SK-N-SH treated with all-trans-retinoic acid at 6 μM for 48 hours (cell line): ENCODE data around the gene ORAI3.

Experiments used
- ARNTL ChIP-seq: fragments of 450-650 bp; formaldehyde crosslinking; IDR thresholded peaks from 2 replicates; pipeline ENCODE4 v1.5.0; 2020; ENCODE audit warnings: low read depth, mild to moderate bottlenecking, moderate library complexity, borderline replicate concordance
- BACH2 ChIP-seq: fragments of 250-450 bp; sonication (Bioruptor Pico); IDR thresholded peaks from 2 replicates; pipeline ENCODE4 v1.9.0; 2021; ENCODE audit warnings: mild to moderate bottlenecking, borderline replicate concordance
- CSDC2 ChIP-seq: fragments of 250-450 bp; sonication (Bioruptor Pico); IDR thresholded peaks from 2 replicates; pipeline ENCODE4 v1.5.0; 2020; ENCODE audit warnings: mild to moderate bottlenecking, moderate library complexity
- OSR1 ChIP-seq: fragments of 250-450 bp; sonication (Bioruptor Pico); IDR thresholded peaks from 2 replicates; pipeline ENCODE4 v1.8.0; 2022; ENCODE audit warnings: moderate library complexity, mild to moderate bottlenecking, inconsistent platforms
- RARB ChIP-seq: fragments of 250-450 bp; sonication (Bioruptor Pico); IDR thresholded peaks from 2 replicates; pipeline ENCODE4 v1.8.0; 2021; ENCODE audit warnings: mild to moderate bottlenecking, moderate library complexity
- TCF4 ChIP-seq: fragments of 250-450 bp; sonication (Bioruptor Pico); IDR thresholded peaks from 2 replicates; pipeline ENCODE4 v1.8.0; 2021; ENCODE audit warnings: mild to moderate bottlenecking, moderate library complexity, borderline replicate concordance
- ZFP30 ChIP-seq: fragments of 450-650 bp; formaldehyde crosslinking; IDR thresholded peaks from 2 replicates; pipeline ENCODE4 v1.5.0; 2022; ENCODE audit warnings: mild to moderate bottlenecking, moderate library complexity
- ZNF565 ChIP-seq: fragments of 450-650 bp; formaldehyde crosslinking; conservative IDR thresholded peaks from 2 replicates; pipeline ENCODE4 v1.5.0; 2020; ENCODE audit warnings: low read depth, mild to moderate bottlenecking, moderate library complexity
- ZNF8 ChIP-seq: fragments of 450-650 bp; formaldehyde crosslinking; IDR thresholded peaks from 2 replicates; pipeline ENCODE4 v1.5.0; 2020; ENCODE audit warnings: mild to moderate bottlenecking, moderate library complexity
- TF ChIP-seq, protein P1 (sequence below): fragments of 250-450 bp; sonication (Bioruptor Pico); IDR thresholded peaks from 2 replicates; pipeline ENCODE4 v1.5.0; 2020; ENCODE audit warnings: mild to moderate bottlenecking, moderate library complexity

DNA sequence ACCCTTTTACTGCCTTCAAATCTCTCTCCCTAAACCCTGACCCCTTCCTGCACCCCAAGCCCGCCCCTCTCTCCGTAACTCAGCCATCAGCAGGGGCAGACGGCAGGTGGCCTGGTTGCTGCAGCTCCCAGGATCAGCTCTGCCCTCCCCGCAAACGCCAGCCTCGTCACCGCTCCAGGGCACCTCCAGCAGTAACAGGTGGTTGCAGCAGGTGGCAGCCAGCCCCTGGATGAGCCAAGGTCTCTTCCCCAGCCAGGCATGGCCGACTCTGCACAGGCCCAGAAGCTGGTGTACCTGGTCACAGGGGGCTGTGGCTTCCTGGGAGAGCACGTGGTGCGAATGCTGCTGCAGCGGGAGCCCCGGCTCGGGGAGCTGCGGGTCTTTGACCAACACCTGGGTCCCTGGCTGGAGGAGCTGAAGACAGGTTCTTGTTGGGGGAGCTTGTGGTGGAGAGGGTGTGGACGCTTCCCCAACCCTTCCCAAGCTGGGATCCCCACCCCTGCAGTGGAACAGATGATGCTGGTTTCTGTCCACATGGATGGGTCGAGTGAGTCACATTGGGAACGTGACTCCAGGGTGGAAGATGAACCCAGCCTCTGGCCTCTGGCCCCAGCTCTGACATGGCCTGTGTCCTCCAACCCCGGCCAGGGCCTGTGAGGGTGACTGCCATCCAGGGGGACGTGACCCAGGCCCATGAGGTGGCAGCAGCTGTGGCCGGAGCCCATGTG lies 36.7 kb downstream of the ORAI3 start:
- TF ChIP-seq OSR1 (CRISPR knock-in tag) = no peak
- no peak for TF ChIP-seq ZNF8
- no peak for TF ChIP-seq ZNF565 (CRISPR knock-in tag)
- TF ChIP-seq, protein P1, sequence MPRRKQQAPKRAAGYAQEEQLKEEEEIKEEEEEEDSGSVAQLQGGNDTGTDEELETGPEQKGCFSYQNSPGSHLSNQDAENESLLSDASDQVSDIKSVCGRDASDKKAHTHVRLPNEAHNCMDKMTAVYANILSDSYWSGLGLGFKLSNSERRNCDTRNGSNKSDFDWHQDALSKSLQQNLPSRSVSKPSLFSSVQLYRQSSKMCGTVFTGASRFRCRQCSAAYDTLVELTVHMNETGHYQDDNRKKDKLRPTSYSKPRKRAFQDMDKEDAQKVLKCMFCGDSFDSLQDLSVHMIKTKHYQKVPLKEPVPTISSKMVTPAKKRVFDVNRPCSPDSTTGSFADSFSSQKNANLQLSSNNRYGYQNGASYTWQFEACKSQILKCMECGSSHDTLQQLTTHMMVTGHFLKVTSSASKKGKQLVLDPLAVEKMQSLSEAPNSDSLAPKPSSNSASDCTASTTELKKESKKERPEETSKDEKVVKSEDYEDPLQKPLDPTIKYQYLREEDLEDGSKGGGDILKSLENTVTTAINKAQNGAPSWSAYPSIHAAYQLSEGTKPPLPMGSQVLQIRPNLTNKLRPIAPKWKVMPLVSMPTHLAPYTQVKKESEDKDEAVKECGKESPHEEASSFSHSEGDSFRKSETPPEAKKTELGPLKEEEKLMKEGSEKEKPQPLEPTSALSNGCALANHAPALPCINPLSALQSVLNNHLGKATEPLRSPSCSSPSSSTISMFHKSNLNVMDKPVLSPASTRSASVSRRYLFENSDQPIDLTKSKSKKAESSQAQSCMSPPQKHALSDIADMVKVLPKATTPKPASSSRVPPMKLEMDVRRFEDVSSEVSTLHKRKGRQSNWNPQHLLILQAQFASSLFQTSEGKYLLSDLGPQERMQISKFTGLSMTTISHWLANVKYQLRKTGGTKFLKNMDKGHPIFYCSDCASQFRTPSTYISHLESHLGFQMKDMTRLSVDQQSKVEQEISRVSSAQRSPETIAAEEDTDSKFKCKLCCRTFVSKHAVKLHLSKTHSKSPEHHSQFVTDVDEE = no peak
- TF ChIP-seq RARB (CRISPR knock-in tag) = no peak
- no peak for TF ChIP-seq ZFP30
- TF ChIP-seq CSDC2 = no peak
- TF ChIP-seq BACH2 (CRISPR knock-in tag) = no peak
- no peak for TF ChIP-seq ARNTL (CRISPR knock-in tag)
- TF ChIP-seq TCF4 = no peak
